PC-3 (cell line): ENCODE results near the gene MRPL33.

Experiments used
- EZH2 ChIP-seq: fragments of 300-600 bp; sonication (generic); IDR thresholded peaks from one replicate; pipeline ENCODE4 v1.6.1; 2017; ENCODE audit warnings: antibody characterized with exemption, mild to moderate bottlenecking, low read length; ENCODE audit not compliant: unreplicated experiment
- TF ChIP-seq, protein P1 (sequence below): fragments of 300-600 bp; sonication (generic); conservative IDR thresholded peaks from 2 replicates; pipeline ENCODE4 v1.5.1; 2017; ENCODE audit warnings: antibody characterized with exemption, low read depth, mild to moderate bottlenecking, low read length

DNA sequence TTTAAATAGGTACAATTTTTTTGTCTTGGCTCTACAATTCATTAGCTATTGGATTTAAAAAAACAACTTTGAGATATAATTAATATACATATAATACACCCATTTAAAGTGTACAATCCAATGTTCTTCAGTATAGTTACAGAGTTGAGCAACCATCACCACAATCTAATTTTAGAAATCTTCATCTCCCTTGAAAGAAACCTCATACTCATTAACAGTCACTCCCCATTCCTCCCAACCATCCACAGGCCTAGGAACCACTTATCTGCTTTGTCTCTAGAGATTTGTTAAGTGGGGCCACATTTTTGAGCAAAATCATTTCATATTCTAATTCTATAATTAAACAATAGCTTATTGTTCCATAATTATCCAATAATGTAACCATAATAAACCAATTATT, 32.6 kb downstream of the MRPL33 start:
- TF ChIP-seq, protein P1, sequence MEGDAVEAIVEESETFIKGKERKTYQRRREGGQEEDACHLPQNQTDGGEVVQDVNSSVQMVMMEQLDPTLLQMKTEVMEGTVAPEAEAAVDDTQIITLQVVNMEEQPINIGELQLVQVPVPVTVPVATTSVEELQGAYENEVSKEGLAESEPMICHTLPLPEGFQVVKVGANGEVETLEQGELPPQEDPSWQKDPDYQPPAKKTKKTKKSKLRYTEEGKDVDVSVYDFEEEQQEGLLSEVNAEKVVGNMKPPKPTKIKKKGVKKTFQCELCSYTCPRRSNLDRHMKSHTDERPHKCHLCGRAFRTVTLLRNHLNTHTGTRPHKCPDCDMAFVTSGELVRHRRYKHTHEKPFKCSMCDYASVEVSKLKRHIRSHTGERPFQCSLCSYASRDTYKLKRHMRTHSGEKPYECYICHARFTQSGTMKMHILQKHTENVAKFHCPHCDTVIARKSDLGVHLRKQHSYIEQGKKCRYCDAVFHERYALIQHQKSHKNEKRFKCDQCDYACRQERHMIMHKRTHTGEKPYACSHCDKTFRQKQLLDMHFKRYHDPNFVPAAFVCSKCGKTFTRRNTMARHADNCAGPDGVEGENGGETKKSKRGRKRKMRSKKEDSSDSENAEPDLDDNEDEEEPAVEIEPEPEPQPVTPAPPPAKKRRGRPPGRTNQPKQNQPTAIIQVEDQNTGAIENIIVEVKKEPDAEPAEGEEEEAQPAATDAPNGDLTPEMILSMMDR, result no peak
- no peak for TF ChIP-seq EZH2
